HEK293 (cell line): ENCODE measurements around the gene MLH1.

ENCODE experiments used
- CTCF ChIA-PET: fragments of 350-600 bp; formaldehyde crosslinking; extraction: SDS; loops from one replicate; lab custom pipeline; 2021; ENCODE audit warnings: antibody characterized with exemption; lab: Yijun Ruan, JAX
- POLR2A ChIA-PET: fragments of 300-600 bp; formaldehyde crosslinking; extraction: SDS; loops from one replicate; lab custom pipeline; 2020; ENCODE audit warnings: antibody characterized with exemption, inconsistent platforms; lab: Yijun Ruan, JAX
- H3K27ac ChIP-seq: fragments of 200-500 bp; sonication (Bioruptor generic); 2 replicates; pipeline ENCODE4 v1.5.1; 2014; ENCODE audit warnings: low read depth, low read length, control low read depth, inconsistent platforms; ENCODE audit errors: extremely low read depth
- H3K36me3 ChIP-seq, 2 experiments: fragments of 200-500 bp in 1 of 2; sonication (Bioruptor generic) in 1 of 2; 1 replicate in 1 of 2; 2 replicates in 1 of 2; pipeline ENCODE4 v1.5.1; 2014 to 2017; ENCODE audit warnings: inconsistent platforms in 2 of 2, low read length in 2 of 2; ENCODE audit not compliant: control insufficient read depth in 2 of 2, insufficient read depth in 1 of 2
- H3K4me1 ChIP-seq: fragments of 200-500 bp; sonication (Bioruptor generic); 2 replicates; pipeline ENCODE4 v1.5.1; 2014; ENCODE audit warnings: mild to moderate bottlenecking, low read length, inconsistent platforms; ENCODE audit not compliant: control insufficient read depth, insufficient read depth
- H3K4me3 ChIP-seq: 2 replicates; pipeline ENCODE4 v1.5.1; 2011; ENCODE audit warnings: low read depth, mild to moderate bottlenecking, control low read depth, low read length, moderate library complexity
- H3K9me3 ChIP-seq: fragments of 200-500 bp; sonication (Bioruptor generic); 2 replicates; pipeline ENCODE4 v1.5.1; 2014; ENCODE audit warnings: low read depth, low read length, inconsistent platforms; ENCODE audit not compliant: control insufficient read depth, insufficient read depth
- BCL11A ChIP-seq: fragments of 450-650 bp; formaldehyde crosslinking; IDR thresholded peaks from 2 replicates; pipeline ENCODE4 v1.5.1; 2016; ENCODE audit warnings: low read depth, missing biosample characterization, missing genetic modification characterization
- GLIS2 ChIP-seq: fragments of 450-650 bp; formaldehyde crosslinking; IDR thresholded peaks from 2 replicates; pipeline ENCODE4 v1.5.1; 2016; ENCODE audit warnings: missing biosample characterization, missing genetic modification characterization
- IKZF3 ChIP-seq: fragments of 450-650 bp; IDR thresholded peaks from 2 replicates; pipeline ENCODE4 v1.5.0; 2018; ENCODE audit warnings: missing biosample characterization, mild to moderate bottlenecking, missing genetic modification characterization, moderate library complexity
- SP7 ChIP-seq: fragments of 450-650 bp; formaldehyde crosslinking; IDR thresholded peaks from 2 replicates; pipeline ENCODE4 v1.5.1; 2016; ENCODE audit warnings: missing biosample characterization, missing genetic modification characterization
- WT1 ChIP-seq: fragments of 450-650 bp; formaldehyde crosslinking; IDR thresholded peaks from 2 replicates; pipeline ENCODE4 v1.5.1; 2016; ENCODE audit warnings: missing biosample characterization, missing genetic modification characterization
- ZEB2 ChIP-seq: fragments of 450-650 bp; formaldehyde crosslinking; IDR thresholded peaks from 2 replicates; pipeline ENCODE4 v1.5.1; 2016; ENCODE audit warnings: missing biosample characterization, missing genetic modification characterization
- ZNF133 ChIP-seq: fragments of 450-650 bp; formaldehyde crosslinking; IDR thresholded peaks from 2 replicates; pipeline ENCODE4 v1.5.1; 2016; ENCODE audit warnings: missing biosample characterization, missing genetic modification characterization
- ZNF175 ChIP-seq: fragments of 450-650 bp; formaldehyde crosslinking; IDR thresholded peaks from 2 replicates; pipeline ENCODE4 v1.5.1; 2016; ENCODE audit warnings: missing biosample characterization, missing genetic modification characterization
- ZNF19 ChIP-seq: fragments of 450-650 bp; formaldehyde crosslinking; IDR thresholded peaks from 2 replicates; pipeline ENCODE4; 2016; ENCODE audit warnings: missing biosample characterization, missing genetic modification characterization, low read depth
- ZNF23 ChIP-seq: fragments of 450-650 bp; formaldehyde crosslinking; IDR thresholded peaks from 2 replicates; pipeline ENCODE4 v1.5.1; 2016; ENCODE audit warnings: missing biosample characterization, missing genetic modification characterization, borderline replicate concordance
- ZNF280C ChIP-seq: fragments of 450-650 bp; formaldehyde crosslinking; IDR thresholded peaks from 2 replicates; pipeline ENCODE4 v1.5.1; 2016; ENCODE audit warnings: missing biosample characterization, missing genetic modification characterization
- ZNF302 ChIP-seq: fragments of 450-650 bp; formaldehyde crosslinking; IDR thresholded peaks from 2 replicates; pipeline ENCODE4 v1.5.1; 2016; ENCODE audit warnings: missing biosample characterization, missing genetic modification characterization, low read depth
- ZNF433 ChIP-seq: fragments of 450-650 bp; formaldehyde crosslinking; IDR thresholded peaks from 2 replicates; pipeline ENCODE4 v1.5.1; 2016; ENCODE audit warnings: missing biosample characterization, missing genetic modification characterization, low read depth
- ZNF510 ChIP-seq: fragments of 450-650 bp; formaldehyde crosslinking; IDR thresholded peaks from 2 replicates; pipeline ENCODE4 v1.5.1; 2018; ENCODE audit warnings: mild to moderate bottlenecking, missing genetic modification characterization, missing biosample characterization; ENCODE audit not compliant: insufficient replicate concordance
- ZNF548 ChIP-seq: fragments of 450-650 bp; formaldehyde crosslinking; IDR thresholded peaks from 2 replicates; pipeline ENCODE4 v1.5.1; 2016; ENCODE audit warnings: missing biosample characterization, missing genetic modification characterization
- ZNF645 ChIP-seq: fragments of 450-650 bp; formaldehyde crosslinking; IDR thresholded peaks from 2 replicates; pipeline ENCODE4; 2016; ENCODE audit warnings: missing biosample characterization, missing genetic modification characterization
- ZNF677 ChIP-seq: fragments of 450-650 bp; IDR thresholded peaks from 2 replicates; pipeline ENCODE4 v1.5.0; 2018; ENCODE audit warnings: missing biosample characterization, mild to moderate bottlenecking, missing genetic modification characterization, moderate library complexity

The MLH1 gene

GRCh38 chr3:36957862-36958686 is 35.2 kb upstream of the MLH1 start:
- no peaks in the 10 kb centered on the region for H3K4me1 ChIP-seq
- ChIA-PET POLR2A (interaction anchor here (0.5 kb wide), 1 partner anchor 23 kb away, joined by 3 read pairs; no protein-coding TSS in a partner anchor), CTCF (interaction anchor here (0.5 to 2.2 kb wide), 27 partner anchors 8 to 992 kb away, joined by 3 to 11 read pairs (median 4); no protein-coding TSS in a partner anchor)
- H3K4me3 ChIP-seq: no peak overlapping the region
- no peaks in the 10 kb centered on the region for H3K36me3 ChIP-seq
- no peak overlapping the region for H3K27ac ChIP-seq
- no peaks in the 10 kb centered on the region for H3K9me3 ChIP-seq
- no peak for TF ChIP-seq ZNF19 (tag by site-specific recombination)
- TF ChIP-seq WT1 (tag by site-specific recombination): 0 out of 2 replicates have a peak, but pooled peaks have one; percentile 25

GRCh38 chr3:36959821-36960220 is 33.5 kb upstream of the MLH1 start:
- H3K4me3 ChIP-seq: no peak overlapping the region
- ChIA-PET POLR2A (interaction anchor here (1.5 kb wide), 1 partner anchor 32 kb away, joined by 7 read pairs; the partner anchor contains the start of genes EPM2AIP1 and MLH1), CTCF (interaction anchor here (0.6 to 2.2 kb wide), 6 partner anchors 15 to 995 kb away, joined by 3 to 9 read pairs (median 6); no protein-coding TSS in a partner anchor)
- H3K9me3 ChIP-seq: no peaks in the 10 kb centered on the region
- no peak for TF ChIP-seq ZNF645 (tag by site-specific recombination)
- TF ChIP-seq ZNF510 (tag by site-specific recombination): no peak
- no peak for TF ChIP-seq BCL11A (tag by site-specific recombination)
- no peak overlapping the region for H3K27ac ChIP-seq
- no peaks in the 10 kb centered on the region for H3K4me1 ChIP-seq
- H3K36me3 ChIP-seq: no peaks in the 10 kb centered on the region

DNA sequence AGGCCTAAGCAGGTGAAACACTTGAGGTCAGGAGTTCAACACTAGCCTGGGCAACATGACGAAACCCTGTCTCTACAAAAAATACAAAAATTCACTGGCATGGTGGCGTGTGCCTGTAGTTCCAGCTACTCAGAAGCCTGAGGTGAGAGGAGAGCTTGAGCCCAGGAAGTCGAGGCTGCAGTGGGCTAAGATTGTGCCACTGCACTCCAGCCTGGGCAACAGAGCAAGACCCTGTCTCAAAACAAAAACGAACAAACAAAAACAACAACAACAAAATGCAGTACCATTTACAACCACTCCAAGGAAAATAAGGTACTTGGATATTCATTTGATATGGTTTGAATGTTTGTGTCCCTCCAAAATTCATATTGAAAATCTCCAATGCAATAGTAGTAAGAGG is 32.8 kb upstream of the MLH1 start:
- TF ChIP-seq ZNF645 (tag by site-specific recombination) (no peak), ZNF133 (tag by site-specific recombination) (no peak), ZNF433 (tag by site-specific recombination) (no peak), ZNF175 (no peak), ZNF23 (no peak), ZNF677 (tag by site-specific recombination) (no peak), ZNF280C (no peak), ZNF548 (no peak), IKZF3 (tag by site-specific recombination) (no peak), ZNF302 (tag by site-specific recombination) (no peak), SP7 (tag by site-specific recombination) (no peak), GLIS2 (tag by site-specific recombination) (no peak), WT1 (tag by site-specific recombination) (no peak), ZEB2 (tag by site-specific recombination) (no peak)
- CTCF ChIA-PET: interaction anchor here (1.3 kb wide), 1 partner anchor 231 kb away, joined by 5 read pairs; no protein-coding TSS in a partner anchor
- POLR2A ChIA-PET: no interaction called here
- no peaks in the 10 kb centered on the region for H3K36me3 ChIP-seq
- H3K9me3 ChIP-seq: no peaks in the 10 kb centered on the region
- H3K27ac ChIP-seq: no peak overlapping the region
- H3K4me3 ChIP-seq: no peak overlapping the region
- no peaks in the 10 kb centered on the region for H3K4me1 ChIP-seq
